H1 (cell line): Measurements from ENCODE around the gene EXOSC10. TPM values are rescaled to one million over a fixed set of nuclear protein-coding genes. Genes with fewer than 3 reads are reported as not detected.

ENCODE experiments used
- CTCF ChIA-PET: fragments of 300-600 bp; sonication (Branson Sonifier 250); formaldehyde crosslinking; loops from one replicate; lab custom pipeline; 2021; ENCODE audit not compliant: partially characterized antibody; lab: Charles Lee
- POLR2A ChIA-PET: fragments of 300-600 bp; sonication (Branson Sonifier 250); formaldehyde crosslinking; loops from one replicate; lab custom pipeline; 2021; ENCODE audit warnings: inconsistent platforms; ENCODE audit not compliant: partially characterized antibody; lab: Charles Lee
- DNase-seq, 2 experiments: peaks; one replicate each; pipeline versions ENCODE4 v3.0.0 to v3.0.0-alpha.2; 2010 to 2022; ENCODE audit warnings: low spot score in 2 of 2, low read depth in 1 of 2, mixed read lengths in 1 of 2
- FAIRE-seq: peaks from 2 replicates; lab custom pipeline; 2011; peaks lifted over from hg19 to GRCh38; lab: Jason Lieb, UNC
- H2AFZ ChIP-seq: 2 replicates; pipeline ENCODE4 v1.8.1; 2012; ENCODE audit warnings: low read length, inconsistent platforms
- H2AK5ac ChIP-seq: 2 replicates; pipeline ENCODE4 v1.6.1; 2013; ENCODE audit warnings: low read depth, low read length
- H2BK120ac ChIP-seq: replicated peaks from 2 replicates; pipeline ENCODE3; 2013; ENCODE audit warnings: low read depth, low read length, inconsistent platforms
- H2BK12ac ChIP-seq: 2 replicates; pipeline ENCODE4 v1.6.1; 2013; ENCODE audit warnings: low read depth, low read length
- H2BK15ac ChIP-seq: 2 replicates; pipeline ENCODE4 v1.6.1; 2013; ENCODE audit warnings: low read length
- H2BK20ac ChIP-seq: 2 replicates; pipeline ENCODE4 v1.6.1; 2013; ENCODE audit warnings: low read length
- H2BK5ac ChIP-seq: 2 replicates; pipeline ENCODE4 v1.6.1; 2013; ENCODE audit warnings: low read depth, low read length
- H3K14ac ChIP-seq: 2 replicates; pipeline ENCODE4 v1.6.1; 2013; ENCODE audit warnings: inconsistent platforms; ENCODE audit not compliant: insufficient read length
- H3K18ac ChIP-seq: 2 replicates; pipeline ENCODE4 v1.6.1; 2013; ENCODE audit warnings: low read length; ENCODE audit errors: extremely low read depth
- H3K23ac ChIP-seq: 2 replicates; pipeline ENCODE4 v1.6.1; 2013; ENCODE audit warnings: inconsistent platforms; ENCODE audit not compliant: insufficient read length
- H3K23me2 ChIP-seq: 2 replicates; pipeline ENCODE4 v1.6.1; 2013; ENCODE audit warnings: low read depth, low read length
- H3K27ac ChIP-seq: 2 replicates; pipeline ENCODE4 v1.6.1; 2011; ENCODE audit warnings: low read depth, low read length, inconsistent platforms
- H3K27me3 ChIP-seq, 4 experiments: replicated peaks in 1 of 4; 1 replicate in 1 of 4; 2 replicates in 3 of 4; pipeline versions ENCODE4 v1.6.1 to v1.8.1; 2011 to 2013; ENCODE audit warnings: low read length in 3 of 4, mild to moderate bottlenecking in 3 of 4, inconsistent platforms in 2 of 4, mixed read lengths in 2 of 4, moderate library complexity in 1 of 4; ENCODE audit not compliant: control insufficient read depth in 3 of 4, insufficient read depth in 3 of 4; ENCODE audit errors: extremely low read depth in 1 of 4
- H3K36me3 ChIP-seq, 4 experiments: 2 replicates each; pipeline versions ENCODE4 v1.6.1 to v1.8.1; 2011 to 2013; ENCODE audit warnings: mild to moderate bottlenecking in 4 of 4, low read length in 3 of 4, moderate library complexity in 2 of 4, control low read depth in 1 of 4, inconsistent platforms in 1 of 4; ENCODE audit not compliant: insufficient read depth in 4 of 4, control insufficient read depth in 2 of 4
- H3K4ac ChIP-seq: replicated peaks from 2 replicates; pipeline ENCODE3; 2013; ENCODE audit warnings: low read length, low read depth, mixed read lengths, inconsistent platforms; ENCODE audit not compliant: insufficient read length
- H3K4me1 ChIP-seq, 4 experiments: replicated peaks in 1 of 4; 1 replicate in 1 of 4; 2 replicates in 3 of 4; pipeline versions ENCODE4 v1.6.1 to v1.8.1; 2011 to 2013; ENCODE audit warnings: low read length in 3 of 4, inconsistent platforms in 2 of 4, mixed read lengths in 1 of 4; ENCODE audit not compliant: insufficient read depth in 4 of 4, control insufficient read depth in 3 of 4
- H3K4me2 ChIP-seq, 2 experiments: 2 replicates each; pipeline versions ENCODE4 v1.6.1 to v1.8.1; 2011 to 2013; ENCODE audit warnings: low read depth in 2 of 2, low read length in 2 of 2, control low read depth in 1 of 2, inconsistent platforms in 1 of 2, mild to moderate bottlenecking in 1 of 2; ENCODE audit not compliant: insufficient read depth in 1 of 2
- H3K4me3 ChIP-seq, 4 experiments: fragments of 200-600, 300-600 bp in 1 of 4; sonication (generic), shearing (Covaris generic), sonication (Bioruptor Twin) in 1 of 4; 2 replicates each; pipeline versions ENCODE4 v1.5.1 to v1.8.1; 2011 to 2016; ENCODE audit warnings: low read length in 4 of 4, low read depth in 3 of 4, control low read depth in 2 of 4, inconsistent platforms in 2 of 4, mild to moderate bottlenecking in 2 of 4, mixed read lengths in 1 of 4, moderate library complexity in 1 of 4; ENCODE audit not compliant: insufficient read depth in 2 of 4; ENCODE audit errors: extremely low read depth in 1 of 4
- H3K56ac ChIP-seq: replicated peaks from 2 replicates; pipeline ENCODE3; 2013; ENCODE audit warnings: low read depth, mild to moderate bottlenecking, mixed read lengths, low read length, inconsistent platforms; ENCODE audit not compliant: insufficient read length
- H3K79me1 ChIP-seq: 2 replicates; pipeline ENCODE4 v1.6.1; 2013; ENCODE audit warnings: low read depth, low read length, control low read depth
- H3K79me2 ChIP-seq, 2 experiments: 2 replicates each; pipeline versions ENCODE4 v1.6.1 to v1.8.1; 2012 to 2013; ENCODE audit warnings: low read length in 2 of 2, mild to moderate bottlenecking in 2 of 2, inconsistent platforms in 1 of 2; ENCODE audit not compliant: insufficient read depth in 2 of 2, control insufficient read depth in 1 of 2
- H3K9ac ChIP-seq, 4 experiments: replicated peaks in 1 of 4; 1 replicate in 1 of 4; 2 replicates in 3 of 4; pipeline versions ENCODE4 v1.6.1 to v1.8.1; 2011 to 2013; ENCODE audit warnings: low read depth in 3 of 4, low read length in 3 of 4, control low read depth in 2 of 4, mild to moderate bottlenecking in 2 of 4, moderate library complexity in 2 of 4, inconsistent platforms in 1 of 4; ENCODE audit errors: extremely low read depth in 1 of 4
- H3K9me3 ChIP-seq, 2 experiments: 2 replicates each; pipeline versions ENCODE4 v1.6.1 to v1.8.1; 2012 to 2013; ENCODE audit warnings: mild to moderate bottlenecking in 2 of 2, moderate library complexity in 2 of 2, control low read depth in 1 of 2, inconsistent platforms in 1 of 2, low read depth in 1 of 2, low read length in 1 of 2, mixed read lengths in 1 of 2; ENCODE audit not compliant: insufficient read depth in 2 of 2
- H4K20me1 ChIP-seq, 2 experiments: replicated peaks in 1 of 2; 2 replicates each; pipeline versions ENCODE3 to v1.8.1; 2011 to 2013; ENCODE audit warnings: inconsistent platforms in 2 of 2, low read length in 2 of 2, mild to moderate bottlenecking in 1 of 2; ENCODE audit not compliant: insufficient read depth in 2 of 2, control insufficient read depth in 1 of 2
- H4K5ac ChIP-seq: 2 replicates; pipeline ENCODE4 v1.6.1; 2013; ENCODE audit warnings: low read length, low read depth, mixed read lengths, inconsistent platforms; ENCODE audit not compliant: insufficient read length
- H4K8ac ChIP-seq: 2 replicates; pipeline ENCODE4 v1.8.0; 2013; ENCODE audit warnings: mild to moderate bottlenecking, moderate library complexity, low read length, inconsistent platforms; ENCODE audit not compliant: insufficient read depth; ENCODE audit errors: extremely low read depth
- H4K91ac ChIP-seq: replicated peaks from 2 replicates; pipeline ENCODE3; 2013; ENCODE audit warnings: low read length, mixed read lengths, inconsistent platforms; ENCODE audit not compliant: insufficient read length
- ASH2L ChIP-seq: fragments of 200-600, 300-600 bp; sonication (generic); IDR thresholded peaks from one replicate; pipeline ENCODE4 v1.7.1; 2017; ENCODE audit warnings: low read length
- BCL11A ChIP-seq, 2 experiments: IDR thresholded peaks; one replicate each; pipeline ENCODE4 v1.6.1; 2011; ENCODE audit warnings: low read depth in 2 of 2, low read length in 2 of 2, mild to moderate bottlenecking in 2 of 2
- GABPA ChIP-seq: IDR thresholded peaks from 2 replicates; pipeline ENCODE4 v1.6.1; 2011; ENCODE audit warnings: mild to moderate bottlenecking, low read length, moderate library complexity, borderline replicate concordance; ENCODE audit not compliant: insufficient read depth
- GTF2F1 ChIP-seq: IDR thresholded peaks from 2 replicates; pipeline ENCODE4 v1.6.1; 2012; ENCODE audit warnings: low read depth, low read length, improper control_type of control experiment, borderline replicate concordance
- JUN ChIP-seq: IDR thresholded peaks from 2 replicates; pipeline ENCODE4 v1.6.1; 2011; ENCODE audit warnings: low read depth, mild to moderate bottlenecking, improper control_type of control experiment, low read length
- SP4 ChIP-seq: IDR thresholded peaks from 2 replicates; pipeline ENCODE4 v1.6.1; 2012; ENCODE audit warnings: low read length, inconsistent platforms
- ZNF274 ChIP-seq: IDR thresholded peaks from 2 replicates; pipeline ENCODE4 v1.7.0; 2012; ENCODE audit warnings: low read length, borderline replicate concordance; ENCODE audit errors: extremely low read depth
- WGBS, 2 experiments: shearing (Covaris generic) in 1 of 2; methylation state at CpG; one replicate each; pipeline versions ENCODE4 v1.1.6 to v1.1.7; 2013 to 2015; ENCODE audit warnings: low lambda C conversion rate in 2 of 2, mixed read lengths in 2 of 2, inconsistent platforms in 1 of 2, low coverage in 1 of 2, missing lambda C conversion rate in 1 of 2; ENCODE audit not compliant: insufficient replicate concordance in 2 of 2, insufficient coverage in 1 of 2, insufficient read length in 1 of 2; ENCODE audit errors: extremely low coverage in 1 of 2, missing lambda C conversion rate in 1 of 2; 5-methylcytosine and 5-hydroxymethylcytosine counted together
- polyA plus RNA-seq, 7 experiments: library from polyadenylated mRNA; depleted of rRNA in 3 of 7; stranded (reverse) in 5 of 7; unstranded in 2 of 7; fragments of >200 nt in 5 of 7; fragments of 200-250 nt in 2 of 7; gene quantifications; 1 replicate in 5 of 7; 2 replicates in 1 of 7; 4 replicates in 1 of 7; pipeline versions ENCODE4 v1.2.1 to v1.2.3, GENCODE V29; 2011 to 2013; ENCODE audit warnings: missing spikeins in 2 of 7, mixed read lengths in 2 of 7
- total RNA-seq: library from RNA; stranded (reverse); fragmentation: NEBNext Ultra II Directional; extraction: Animal tissue kit (Norgen Biotek cat#: 25700); gene quantifications from 2 replicates; pipeline ENCODE4 v1.2.1, GENCODE V29; 2021

The EXOSC10 gene
- total and polyA plus RNA-seq, 2 of the 8 experiments (the other 6 are each of a cell fraction or from before 2014, with no cell fraction given), result 57.9 to 86.1 TPM

DNA sequence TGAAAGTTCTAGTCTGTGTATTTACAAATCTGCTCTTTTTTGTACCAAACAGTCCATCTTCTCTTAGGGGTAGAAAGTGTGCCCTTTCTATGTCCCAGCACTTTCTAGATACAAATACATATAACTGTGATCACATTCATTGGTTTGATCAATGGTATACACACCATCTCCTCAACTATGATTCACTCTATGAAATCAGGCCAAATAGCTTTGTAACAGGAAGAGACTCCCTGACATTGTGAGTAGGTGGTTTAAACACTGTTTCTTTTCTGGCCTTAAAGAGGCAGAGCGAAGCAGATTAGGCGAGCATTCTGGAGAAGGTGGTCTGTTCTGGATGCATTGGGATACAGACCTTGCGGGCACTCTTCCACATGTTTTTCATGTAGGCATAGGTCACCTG lies 39.3 kb upstream of the EXOSC10 start:
- Histone ChIP-seq H4K91ac (no peak overlapping the region), H3K23me2 (no peaks in the 10 kb centered on the region), H3K4ac (no peak overlapping the region), H2AK5ac (no peak overlapping the region), H2BK5ac (no peak overlapping the region), H3K79me2 (no peaks in the 10 kb centered on the region), H2BK20ac (no peak overlapping the region), H2BK12ac (no peak overlapping the region), H3K56ac (no peak overlapping the region), H4K5ac (no peak overlapping the region), H3K18ac (no peak overlapping the region), H4K20me1 (peaks cover 0 to 2% of the 10 kb centered on the region in 2 experiments), H3K14ac (no peak overlapping the region), H3K36me3 (peaks cover 6 to 56% (median 33%) of the 10 kb centered on the region in 4 experiments; a peak in 7 of 8 replicates), H3K79me1 (no peaks in the 10 kb centered on the region), H3K4me2 (no peak overlapping the region), H3K27me3 (no peaks in the 10 kb centered on the region), H4K8ac (no peak overlapping the region), H3K4me3 (no peak overlapping the region), H3K27ac (no peak overlapping the region), H2AFZ (no peak overlapping the region), H2BK120ac (no peak overlapping the region), H3K23ac (no peak overlapping the region), H3K9me3 (no peaks in the 10 kb centered on the region), H2BK15ac (no peak overlapping the region), H3K4me1 (no peaks in the 10 kb centered on the region), H3K9ac (no peak overlapping the region)
- no peak for DNase-seq
- 94% methylated on average over 3 of the region's 3 CpGs; no CpG with 5 or more reads in 1 of the 2 experiments for WGBS, 2 experiments
- ChIA-PET CTCF (no interaction called here), POLR2A (no interaction called here)
- no peak for FAIRE-seq
- TF ChIP-seq GTF2F1 (no peak), SP4 (no peak), ZNF274 (no peak), ASH2L (no peak), BCL11A (IDR thresholded peaks at IDR 0.05; ENCODE audit: low read depth in 2 of 2, low read length in 2 of 2) (no peak), JUN (no peak), GABPA (no peak)
